T-helper 2 cell treated with Interferon-gamma antibody and Interleukin-4, amounts not matched to agents 5 μg/mL and 100 μg/mL, for 36 hours (primary cell): ENCODE results near the gene HUWE1.
A peak's percentile ranks its signal among the peaks of the same experiment; 100 is the strongest.

Source experiments
- DNase-seq: peaks from one replicate; pipeline ENCODE4 v3.0.0; 2021; ENCODE audit warnings: low spot score
- H3K27ac Mint-ChIP-seq: one replicate; pipeline ENCODE4 v1.8.0; 2021; ENCODE audit warnings: mild to moderate bottlenecking, mixed read lengths
- H3K27me3 Mint-ChIP-seq: one replicate; pipeline ENCODE4 v1.8.0; 2021; ENCODE audit warnings: low read depth, mixed read lengths
- H3K36me3 Mint-ChIP-seq: one replicate; pipeline ENCODE4 v1.8.0; 2021; ENCODE audit warnings: low read depth, mixed read lengths
- H3K4me1 Mint-ChIP-seq: one replicate; pipeline ENCODE4 v1.8.0; 2021; ENCODE audit warnings: low read depth, mixed read lengths
- H3K4me3 Mint-ChIP-seq: one replicate; pipeline ENCODE4 v1.8.0; 2022; ENCODE audit warnings: mild to moderate bottlenecking, moderate library complexity, mixed read lengths
- H3K9me3 Mint-ChIP-seq: one replicate; pipeline ENCODE4 v1.8.0; 2021; ENCODE audit warnings: mixed read lengths

Gene HUWE1

DNA sequence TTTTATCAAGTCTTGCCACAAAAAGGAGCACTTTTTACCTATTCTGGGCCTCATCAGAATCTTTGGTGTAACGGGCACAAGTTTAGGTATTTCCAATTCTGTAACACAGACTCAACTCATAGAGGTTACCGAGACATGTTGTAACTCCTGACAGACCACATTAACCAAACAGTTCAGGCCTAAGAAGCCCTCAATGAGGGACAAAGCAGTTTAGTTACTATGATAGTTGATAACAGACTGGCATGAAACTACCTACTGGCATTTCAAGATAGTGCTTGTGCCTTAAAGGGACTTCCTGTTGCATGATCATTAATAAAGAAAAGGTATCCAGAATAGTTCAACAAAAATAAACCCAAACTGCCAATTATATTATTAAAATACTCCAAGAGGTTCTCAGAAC lies 64.1 kb downstream of the HUWE1 start:
- DNase-seq = no peak
- Mint-ChIP-seq H3K9me3 (no peaks in the 10 kb centered on the region), H3K36me3 (peaks cover 46% of the 10 kb centered on the region), H3K27me3 (no peaks in the 10 kb centered on the region), H3K4me3 (no peak overlapping the region), H3K4me1 (no peaks in the 10 kb centered on the region), H3K27ac (no peak overlapping the region)

DNA sequence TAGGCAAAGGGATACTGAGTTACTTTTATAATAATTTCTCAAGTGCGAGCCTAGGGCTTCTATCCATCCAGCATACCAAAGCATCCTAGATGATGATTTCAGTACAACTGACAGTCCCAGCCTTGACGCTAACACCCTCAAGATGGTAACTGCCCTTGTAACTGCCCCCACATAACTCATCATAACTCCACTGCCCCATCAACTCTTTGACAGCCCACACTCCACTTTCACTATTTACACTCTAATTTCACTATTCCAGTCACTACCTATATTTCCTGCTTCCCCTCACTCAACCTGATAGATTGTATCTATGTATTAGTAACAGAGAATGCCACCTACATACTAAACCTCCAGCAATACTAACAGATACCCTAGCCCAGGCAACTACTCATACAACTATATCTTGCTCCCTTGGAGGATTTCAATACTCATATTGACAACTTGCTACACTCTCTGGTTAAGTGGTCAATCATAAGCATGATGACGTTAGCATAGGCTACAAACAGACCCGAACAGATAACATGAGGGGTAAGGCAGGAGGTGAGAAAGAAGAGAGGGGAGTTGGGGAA lies 65.0 kb downstream of the HUWE1 start:
- Mint-ChIP-seq H3K36me3 (peaks cover 50% of the 10 kb centered on the region), H3K4me1 (no peaks in the 10 kb centered on the region), H3K9me3 (no peaks in the 10 kb centered on the region), H3K4me3 (no peak overlapping the region), H3K27ac (no peak overlapping the region), H3K27me3 (no peaks in the 10 kb centered on the region)
- no peak for DNase-seq

DNA sequence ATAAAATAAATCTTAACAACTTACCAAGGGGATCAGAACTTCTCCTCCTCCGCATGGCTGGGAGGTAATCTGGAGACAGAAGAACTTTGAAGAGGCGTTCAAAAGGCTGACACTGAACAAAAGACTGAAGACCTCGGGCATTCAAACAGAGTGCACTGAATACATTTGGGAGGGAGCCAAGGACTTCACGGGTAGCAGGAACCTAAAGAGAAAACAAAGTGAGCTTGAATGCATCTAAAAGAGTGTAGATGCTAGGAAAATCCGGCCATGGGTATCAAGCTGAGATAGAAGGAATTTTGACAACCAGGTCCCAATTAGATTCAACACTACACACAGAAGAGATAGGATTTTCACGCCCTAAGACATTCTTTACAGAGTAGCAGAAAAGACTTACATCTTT lies 69.6 kb downstream of the HUWE1 start:
- Mint-ChIP-seq H3K36me3 (peaks cover 60% of the 10 kb centered on the region), H3K4me3 (no peak overlapping the region), H3K27ac (no peak overlapping the region), H3K27me3 (no peaks in the 10 kb centered on the region), H3K4me1 (no peaks in the 10 kb centered on the region), H3K9me3 (no peaks in the 10 kb centered on the region)
- DNase-seq = no peak

DNA sequence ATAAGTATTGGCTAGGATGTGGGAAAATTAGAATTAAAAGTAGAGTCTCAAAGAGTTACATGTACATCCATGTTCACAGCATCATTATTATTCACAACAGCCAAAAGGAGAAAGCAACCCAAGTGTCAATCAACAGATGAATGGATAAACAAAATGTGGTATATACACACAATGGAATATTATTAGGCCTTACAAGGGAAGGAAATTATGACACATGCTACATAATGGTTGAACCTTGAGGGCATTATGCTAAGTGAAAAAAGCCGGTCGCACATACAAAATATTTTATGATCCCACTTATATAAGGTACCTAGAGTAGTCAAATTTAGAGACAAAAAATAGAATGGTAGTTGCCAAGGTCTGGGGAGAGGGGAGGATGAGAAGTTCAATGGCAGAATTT lies 80.1 kb downstream of the HUWE1 start:
- no peak overlapping the region for H3K4me3 Mint-ChIP-seq
- no peaks in the 10 kb centered on the region for H3K9me3 Mint-ChIP-seq
- H3K27me3 Mint-ChIP-seq = no peaks in the 10 kb centered on the region
- peaks cover 56% of the 10 kb centered on the region for H3K36me3 Mint-ChIP-seq
- H3K27ac Mint-ChIP-seq = no peak overlapping the region
- H3K4me1 Mint-ChIP-seq = no peaks in the 10 kb centered on the region
- no peak for DNase-seq

DNA sequence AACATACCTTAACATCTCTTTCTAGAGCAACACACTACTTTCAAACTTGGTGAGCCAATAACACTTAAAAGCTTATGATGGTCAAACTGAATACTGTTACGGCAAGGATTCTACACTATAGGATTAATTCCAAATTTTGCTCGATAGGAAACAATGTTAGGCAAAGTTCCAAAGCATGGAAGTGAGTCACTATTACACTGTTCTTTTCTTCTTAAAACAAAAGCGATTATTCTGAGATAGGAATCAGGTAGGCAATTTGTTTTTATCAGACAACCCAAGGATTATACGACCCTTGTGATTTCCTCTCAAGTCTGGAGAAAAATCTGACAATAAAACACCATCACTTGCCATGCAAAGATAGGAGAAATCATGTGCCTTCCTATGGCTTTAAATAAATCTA lies 81.5 kb downstream of the HUWE1 start:
- Mint-ChIP-seq H3K9me3 (no peaks in the 10 kb centered on the region), H3K27me3 (no peaks in the 10 kb centered on the region), H3K27ac (no peak overlapping the region), H3K36me3 (peaks cover 49% of the 10 kb centered on the region), H3K4me1 (no peaks in the 10 kb centered on the region), H3K4me3 (no peak overlapping the region)
- no peak for DNase-seq

DNA sequence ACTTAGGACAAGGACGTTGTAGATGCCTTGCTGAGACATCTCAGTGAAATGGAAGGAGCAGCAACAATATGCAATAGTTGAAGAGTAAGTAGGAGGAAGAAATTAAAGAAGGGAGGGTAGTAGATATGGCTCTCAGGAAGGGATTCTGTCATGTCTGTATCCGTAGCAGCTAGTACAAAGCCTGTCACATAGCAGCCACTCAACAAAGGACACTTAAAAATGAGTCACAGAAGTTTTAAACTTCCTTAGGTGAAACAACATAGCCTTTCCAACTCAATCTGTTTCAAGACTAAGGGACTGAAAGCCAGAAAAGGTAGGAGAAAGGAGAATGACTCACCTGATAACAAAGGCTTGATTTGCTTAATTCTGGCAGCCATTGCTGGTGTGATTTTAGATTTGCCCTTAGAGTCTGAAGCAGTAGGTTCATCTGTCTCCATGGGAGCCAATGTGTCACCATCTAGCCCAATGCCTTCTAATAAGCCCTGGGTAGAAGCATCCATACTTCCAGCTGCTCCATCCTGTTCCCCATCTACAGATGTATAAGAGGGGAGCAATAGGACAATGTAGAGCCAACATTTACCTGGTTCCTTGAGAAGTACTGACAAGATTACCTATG lies 86.6 kb downstream of the HUWE1 start:
- Mint-ChIP-seq H3K36me3 (peaks cover 45% of the 10 kb centered on the region), H3K9me3 (no peaks in the 10 kb centered on the region), H3K4me3 (no peak overlapping the region), H3K27ac (no peak overlapping the region), H3K4me1 (no peaks in the 10 kb centered on the region), H3K27me3 (no peaks in the 10 kb centered on the region)
- no peak for DNase-seq

DNA sequence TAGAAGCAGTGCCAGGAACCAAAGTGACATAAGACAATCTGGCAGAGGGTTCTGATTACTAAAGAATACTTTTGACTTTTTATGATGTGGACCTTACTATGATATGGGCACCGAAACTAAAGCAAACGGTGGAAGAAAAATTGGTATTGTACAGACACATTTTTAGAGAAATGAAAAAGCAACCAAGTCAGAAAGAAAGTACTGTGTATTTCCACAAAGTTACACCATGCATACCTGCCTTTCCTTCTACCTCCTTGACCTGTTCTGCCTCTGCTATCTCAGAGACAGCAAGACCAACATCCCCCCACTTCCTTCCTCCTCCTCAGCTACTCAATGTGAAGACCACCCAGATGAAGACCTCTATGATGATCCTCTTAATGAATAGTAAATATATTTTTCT lies 88.3 kb downstream of the HUWE1 start:
- H3K4me1 Mint-ChIP-seq = no peaks in the 10 kb centered on the region
- DNase-seq = no peak
- H3K27me3 Mint-ChIP-seq = no peaks in the 10 kb centered on the region
- no peak overlapping the region for H3K4me3 Mint-ChIP-seq
- peaks cover 42% of the 10 kb centered on the region for H3K36me3 Mint-ChIP-seq
- no peaks in the 10 kb centered on the region for H3K9me3 Mint-ChIP-seq
- peak overlapping the region; percentile 23 for H3K27ac Mint-ChIP-seq

DNA sequence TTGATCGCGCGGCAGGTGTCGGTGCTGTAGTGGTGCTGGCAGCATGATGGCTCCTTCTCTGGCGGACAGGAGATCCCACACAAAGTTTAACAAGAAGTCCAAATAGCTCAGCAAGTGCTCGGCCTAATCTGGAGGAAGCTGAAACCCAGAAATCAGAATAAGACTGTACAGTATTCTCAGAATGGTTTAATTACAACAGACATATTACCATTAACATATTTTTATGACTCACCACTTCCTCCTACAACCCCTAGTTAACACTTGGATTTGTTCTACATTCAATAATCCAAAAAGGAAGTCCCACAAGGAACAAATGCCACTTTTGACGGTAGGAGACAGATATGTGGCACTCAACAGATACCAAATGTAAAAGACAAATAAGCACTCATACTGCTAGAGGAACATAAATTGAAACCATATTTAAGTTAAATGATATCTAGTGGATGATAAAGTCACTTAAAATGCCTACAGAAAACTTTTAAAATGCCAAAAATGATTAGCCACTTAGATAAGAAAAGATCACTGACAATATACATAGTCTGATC lies 91.2 kb downstream of the HUWE1 start:
- H3K4me1 Mint-ChIP-seq = peaks cover under 1% of the 10 kb centered on the region
- H3K27me3 Mint-ChIP-seq = no peaks in the 10 kb centered on the region
- H3K4me3 Mint-ChIP-seq = no peak overlapping the region
- H3K9me3 Mint-ChIP-seq = no peaks in the 10 kb centered on the region
- no peak overlapping the region for H3K27ac Mint-ChIP-seq
- H3K36me3 Mint-ChIP-seq = peaks cover 55% of the 10 kb centered on the region
- no peak for DNase-seq

DNA sequence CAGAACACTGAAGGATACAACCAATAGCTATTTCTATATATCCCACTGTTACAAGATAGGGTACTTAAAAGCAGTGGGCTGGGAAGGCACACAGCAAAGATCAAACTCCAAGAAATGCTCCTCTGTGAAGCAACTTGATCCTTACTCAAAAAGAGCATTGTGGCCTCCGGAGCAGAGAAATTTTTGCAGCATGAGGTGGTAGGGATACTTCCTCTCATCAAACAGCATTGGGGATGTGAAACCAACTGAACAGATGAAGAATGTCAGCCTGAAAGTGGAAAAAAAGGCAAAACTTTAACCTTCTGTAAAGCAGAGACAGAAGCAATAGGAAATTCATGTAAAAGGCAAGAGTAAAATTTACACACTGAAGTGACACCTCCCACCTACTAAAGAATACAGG lies 92.2 kb downstream of the HUWE1 start:
- Mint-ChIP-seq H3K27ac (no peak overlapping the region), H3K4me1 (peaks cover 3% of the 10 kb centered on the region), H3K4me3 (no peak overlapping the region), H3K9me3 (no peaks in the 10 kb centered on the region), H3K27me3 (no peaks in the 10 kb centered on the region), H3K36me3 (peaks cover 56% of the 10 kb centered on the region)
- DNase-seq = no peak

DNA sequence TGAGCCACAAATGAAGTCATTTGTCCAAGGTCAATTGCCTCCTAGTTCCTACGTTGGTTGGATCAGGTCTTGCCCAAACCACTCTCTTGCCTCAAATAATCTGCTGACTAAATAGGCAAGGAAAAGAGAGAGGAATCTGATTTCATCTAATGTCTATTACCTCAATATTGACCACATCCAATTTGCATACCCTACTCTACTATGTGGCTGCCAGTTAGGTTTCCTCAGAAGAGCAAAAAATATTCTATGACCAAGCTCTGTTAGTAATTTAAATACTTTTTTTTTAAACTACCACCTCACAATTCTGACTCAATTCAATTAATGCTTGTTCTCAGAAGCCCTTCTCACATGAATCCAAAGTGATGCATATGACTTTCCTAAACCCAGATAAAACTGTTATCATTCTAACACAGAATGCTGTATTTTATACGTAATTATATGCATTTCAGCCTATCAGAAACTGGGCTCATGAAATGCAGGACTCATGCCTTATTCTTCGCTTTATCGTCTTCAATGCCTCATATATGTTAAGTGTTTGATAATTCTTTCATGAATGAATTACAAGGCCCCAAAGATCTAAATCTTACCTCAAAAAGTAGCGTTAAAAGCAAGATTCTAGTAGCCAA lies 98.6 kb downstream of the HUWE1 start:
- Mint-ChIP-seq H3K27ac (peak overlapping the region; percentile 15), H3K9me3 (no peaks in the 10 kb centered on the region), H3K4me1 (peaks cover 3% of the 10 kb centered on the region), H3K4me3 (no peak overlapping the region), H3K36me3 (peaks cover 61% of the 10 kb centered on the region), H3K27me3 (no peaks in the 10 kb centered on the region)
- no peak for DNase-seq

DNA sequence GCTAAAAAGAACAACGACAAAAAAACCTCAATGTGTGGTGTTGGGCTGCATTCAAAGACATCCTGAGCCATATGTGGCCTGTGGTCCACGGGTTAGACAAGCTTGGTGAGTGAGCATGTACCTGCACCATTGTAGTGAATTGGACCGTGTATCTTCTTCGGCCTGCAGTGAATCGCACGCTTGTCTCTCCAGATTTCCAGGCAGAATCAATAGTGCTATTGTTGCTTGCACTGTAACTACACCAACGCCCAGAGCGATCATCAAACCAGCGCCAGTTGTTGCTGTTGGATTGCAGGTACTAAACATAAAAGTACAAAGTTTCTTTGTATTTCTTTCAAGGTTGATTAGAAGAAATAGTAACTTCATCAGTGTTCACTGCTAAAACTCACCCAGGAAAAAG lies 101.6 kb downstream of the HUWE1 start:
- Mint-ChIP-seq H3K27ac (no peak overlapping the region), H3K27me3 (no peaks in the 10 kb centered on the region), H3K4me1 (no peaks in the 10 kb centered on the region), H3K4me3 (no peak overlapping the region), H3K36me3 (peaks cover 56% of the 10 kb centered on the region), H3K9me3 (no peaks in the 10 kb centered on the region)
- no peak for DNase-seq

DNA sequence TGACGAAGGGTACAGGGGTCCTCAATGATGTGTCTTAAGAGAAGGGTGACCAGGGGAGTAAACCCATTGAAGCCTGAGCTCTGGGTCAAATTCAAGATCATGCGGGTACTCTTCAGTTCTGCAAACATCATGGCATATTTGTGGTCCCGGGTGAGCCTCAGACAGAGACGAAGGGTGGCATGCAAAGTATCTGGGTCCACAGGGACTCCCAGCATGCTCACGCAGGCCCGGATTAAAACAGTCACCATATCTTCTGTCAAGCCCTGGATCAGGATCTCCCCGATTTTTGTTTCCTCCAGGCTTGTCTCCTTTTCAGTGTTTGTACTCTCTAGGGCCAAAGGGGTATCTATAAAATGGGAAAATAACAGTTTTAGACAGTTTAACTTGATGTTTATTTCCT lies 102.9 kb downstream of the HUWE1 start:
- H3K36me3 Mint-ChIP-seq = peaks cover 46% of the 10 kb centered on the region
- no peaks in the 10 kb centered on the region for H3K9me3 Mint-ChIP-seq
- no peak overlapping the region for H3K27ac Mint-ChIP-seq
- H3K4me3 Mint-ChIP-seq = no peak overlapping the region
- DNase-seq = no peak
- no peaks in the 10 kb centered on the region for H3K27me3 Mint-ChIP-seq
- no peaks in the 10 kb centered on the region for H3K4me1 Mint-ChIP-seq

DNA sequence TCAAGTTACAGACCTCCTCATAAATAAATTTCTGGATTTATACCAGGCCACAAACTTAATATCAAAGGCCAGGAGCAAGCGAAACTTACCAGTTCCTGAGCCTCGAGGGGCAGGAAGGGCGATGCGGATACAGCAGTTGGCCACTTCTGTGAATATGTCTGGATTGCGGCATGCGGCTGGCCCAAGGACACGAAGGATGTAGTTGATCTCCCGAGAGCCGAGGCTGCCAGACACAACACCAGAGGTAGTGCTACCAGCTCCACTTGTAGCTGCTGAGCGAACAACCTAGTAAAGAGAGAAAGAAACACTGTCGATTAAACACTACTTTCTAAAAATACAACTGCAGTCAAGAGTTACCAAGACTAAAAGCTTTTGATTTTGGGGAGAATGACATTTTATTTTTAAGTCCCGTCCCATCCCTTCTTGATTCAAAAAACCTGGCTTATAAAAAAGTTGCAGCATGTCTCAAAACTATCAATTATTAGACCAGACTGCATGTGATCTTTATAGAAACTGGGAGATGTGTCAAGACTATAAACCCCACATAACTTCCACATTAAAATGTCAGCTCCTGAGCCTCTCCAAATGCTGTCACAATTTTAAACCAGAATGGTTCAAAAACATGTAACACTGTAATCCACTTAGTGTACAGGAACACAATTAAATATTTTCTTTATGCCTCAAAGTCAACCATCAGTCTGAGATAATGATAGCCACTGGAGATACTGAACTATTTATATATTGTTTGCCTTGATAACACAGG lies 105.6 kb downstream of the HUWE1 start:
- Mint-ChIP-seq H3K4me1 (peaks cover 1% of the 10 kb centered on the region), H3K4me3 (no peak overlapping the region), H3K27ac (no peak overlapping the region), H3K9me3 (no peaks in the 10 kb centered on the region), H3K36me3 (peaks cover 37% of the 10 kb centered on the region), H3K27me3 (no peaks in the 10 kb centered on the region)
- no peak for DNase-seq

DNA sequence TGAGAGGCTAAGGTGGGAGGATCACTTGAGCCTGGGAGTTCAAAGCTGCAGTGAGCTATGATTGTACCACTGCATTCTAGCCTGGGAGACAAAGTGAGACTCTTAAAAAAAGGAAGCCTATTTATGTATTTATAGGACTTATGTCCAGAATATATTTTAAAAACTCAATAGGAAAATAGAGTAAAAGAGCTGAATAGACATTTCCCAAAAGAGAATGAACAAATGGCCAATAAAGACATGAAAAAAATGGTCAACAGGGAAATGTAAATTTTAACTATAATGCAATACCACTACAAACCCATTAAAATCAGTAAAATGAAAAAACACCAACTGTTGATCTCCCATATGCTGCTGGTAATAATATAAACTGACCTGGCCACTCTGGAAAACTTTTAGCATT lies 115.0 kb downstream of the HUWE1 start:
- Mint-ChIP-seq H3K9me3 (no peaks in the 10 kb centered on the region), H3K36me3 (peaks cover 44% of the 10 kb centered on the region), H3K4me3 (no peak overlapping the region), H3K27ac (no peak overlapping the region), H3K27me3 (no peaks in the 10 kb centered on the region), H3K4me1 (peaks cover 1% of the 10 kb centered on the region)
- DNase-seq = no peak
